MM.1S (cell line): ENCODE data around the gene STYK1.
A peak's percentile ranks its signal among the peaks of the same experiment; 100 is the strongest.

Experiments
- EZH2 ChIP-seq: fragments of 300-600 bp; sonication (generic); optimal IDR thresholded peaks from 2 replicates; pipeline ENCODE3; 2017; ENCODE audit warnings: low read depth, mild to moderate bottlenecking, antibody characterized with exemption, low read length, mixed read lengths
- EZH2phosphoT487 ChIP-seq: fragments of 300-600 bp; sonication (generic); IDR thresholded peaks from 2 replicates; pipeline ENCODE4 v1.6.1; 2018; ENCODE audit warnings: antibody characterized with exemption, low read length
- TF ChIP-seq, protein P1 (sequence below): fragments of 300-600 bp; sonication (generic); IDR thresholded peaks from 2 replicates; pipeline ENCODE4 v1.5.1; 2016; ENCODE audit warnings: antibody characterized with exemption, low read length, mixed read lengths

DNA sequence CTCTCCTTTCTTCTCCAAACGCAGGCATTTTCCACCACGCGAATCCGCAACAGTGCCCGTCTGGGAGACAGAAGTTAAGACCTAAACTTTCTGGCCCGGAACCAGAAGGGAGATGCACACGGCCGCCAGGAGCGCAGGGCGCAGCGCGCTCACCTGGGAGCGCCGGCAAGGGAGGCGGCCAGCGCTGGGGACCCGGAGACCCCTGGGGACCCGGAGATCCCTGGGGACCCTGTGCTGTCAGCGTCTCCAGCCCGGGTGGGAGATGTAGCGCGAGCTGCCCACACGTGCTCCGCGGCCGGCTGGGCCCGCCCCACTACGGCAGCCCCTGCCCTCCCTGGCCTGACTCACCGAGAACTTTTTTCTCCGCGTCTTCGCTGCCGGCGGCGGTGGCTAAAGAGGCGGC lies 48.7 kb upstream of the STYK1 start:
- TF ChIP-seq, protein P1, sequence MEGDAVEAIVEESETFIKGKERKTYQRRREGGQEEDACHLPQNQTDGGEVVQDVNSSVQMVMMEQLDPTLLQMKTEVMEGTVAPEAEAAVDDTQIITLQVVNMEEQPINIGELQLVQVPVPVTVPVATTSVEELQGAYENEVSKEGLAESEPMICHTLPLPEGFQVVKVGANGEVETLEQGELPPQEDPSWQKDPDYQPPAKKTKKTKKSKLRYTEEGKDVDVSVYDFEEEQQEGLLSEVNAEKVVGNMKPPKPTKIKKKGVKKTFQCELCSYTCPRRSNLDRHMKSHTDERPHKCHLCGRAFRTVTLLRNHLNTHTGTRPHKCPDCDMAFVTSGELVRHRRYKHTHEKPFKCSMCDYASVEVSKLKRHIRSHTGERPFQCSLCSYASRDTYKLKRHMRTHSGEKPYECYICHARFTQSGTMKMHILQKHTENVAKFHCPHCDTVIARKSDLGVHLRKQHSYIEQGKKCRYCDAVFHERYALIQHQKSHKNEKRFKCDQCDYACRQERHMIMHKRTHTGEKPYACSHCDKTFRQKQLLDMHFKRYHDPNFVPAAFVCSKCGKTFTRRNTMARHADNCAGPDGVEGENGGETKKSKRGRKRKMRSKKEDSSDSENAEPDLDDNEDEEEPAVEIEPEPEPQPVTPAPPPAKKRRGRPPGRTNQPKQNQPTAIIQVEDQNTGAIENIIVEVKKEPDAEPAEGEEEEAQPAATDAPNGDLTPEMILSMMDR = peak; percentile 20; the same call in 1 of the 2 replicates
- TF ChIP-seq EZH2 (no peak), EZH2phosphoT487 (no peak)
